ENCODE data around the gene GPR137B. TPM values are rescaled to one million over a fixed set of nuclear protein-coding genes. Genes with fewer than 3 reads are reported as not detected.

Gene GPR137B
- total and polyA plus RNA-seq, 2 experiments from 2014 or later, result 4.5 to 11.1 TPM

DNA sequence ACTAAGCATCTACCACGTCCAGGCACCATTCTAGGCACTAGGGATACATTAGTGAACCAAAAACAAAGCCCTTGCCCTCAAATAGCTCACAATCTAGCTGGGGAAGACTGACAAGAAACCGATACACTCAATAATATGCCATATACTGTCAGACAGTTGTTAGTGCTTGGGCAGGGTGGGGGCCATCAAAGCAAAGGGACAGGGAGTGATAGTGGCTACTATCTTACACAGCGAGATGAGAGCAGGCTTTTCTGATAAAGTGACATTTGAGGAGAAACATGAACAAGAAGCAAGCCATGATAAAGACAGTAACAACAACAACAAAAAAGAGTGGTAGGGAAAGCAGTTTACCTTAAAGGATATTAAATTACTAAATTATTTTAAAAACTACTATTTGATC is 98.3 kb downstream of the GPR137B start (continued):
- TF ChIP-seq, protein P1, sequence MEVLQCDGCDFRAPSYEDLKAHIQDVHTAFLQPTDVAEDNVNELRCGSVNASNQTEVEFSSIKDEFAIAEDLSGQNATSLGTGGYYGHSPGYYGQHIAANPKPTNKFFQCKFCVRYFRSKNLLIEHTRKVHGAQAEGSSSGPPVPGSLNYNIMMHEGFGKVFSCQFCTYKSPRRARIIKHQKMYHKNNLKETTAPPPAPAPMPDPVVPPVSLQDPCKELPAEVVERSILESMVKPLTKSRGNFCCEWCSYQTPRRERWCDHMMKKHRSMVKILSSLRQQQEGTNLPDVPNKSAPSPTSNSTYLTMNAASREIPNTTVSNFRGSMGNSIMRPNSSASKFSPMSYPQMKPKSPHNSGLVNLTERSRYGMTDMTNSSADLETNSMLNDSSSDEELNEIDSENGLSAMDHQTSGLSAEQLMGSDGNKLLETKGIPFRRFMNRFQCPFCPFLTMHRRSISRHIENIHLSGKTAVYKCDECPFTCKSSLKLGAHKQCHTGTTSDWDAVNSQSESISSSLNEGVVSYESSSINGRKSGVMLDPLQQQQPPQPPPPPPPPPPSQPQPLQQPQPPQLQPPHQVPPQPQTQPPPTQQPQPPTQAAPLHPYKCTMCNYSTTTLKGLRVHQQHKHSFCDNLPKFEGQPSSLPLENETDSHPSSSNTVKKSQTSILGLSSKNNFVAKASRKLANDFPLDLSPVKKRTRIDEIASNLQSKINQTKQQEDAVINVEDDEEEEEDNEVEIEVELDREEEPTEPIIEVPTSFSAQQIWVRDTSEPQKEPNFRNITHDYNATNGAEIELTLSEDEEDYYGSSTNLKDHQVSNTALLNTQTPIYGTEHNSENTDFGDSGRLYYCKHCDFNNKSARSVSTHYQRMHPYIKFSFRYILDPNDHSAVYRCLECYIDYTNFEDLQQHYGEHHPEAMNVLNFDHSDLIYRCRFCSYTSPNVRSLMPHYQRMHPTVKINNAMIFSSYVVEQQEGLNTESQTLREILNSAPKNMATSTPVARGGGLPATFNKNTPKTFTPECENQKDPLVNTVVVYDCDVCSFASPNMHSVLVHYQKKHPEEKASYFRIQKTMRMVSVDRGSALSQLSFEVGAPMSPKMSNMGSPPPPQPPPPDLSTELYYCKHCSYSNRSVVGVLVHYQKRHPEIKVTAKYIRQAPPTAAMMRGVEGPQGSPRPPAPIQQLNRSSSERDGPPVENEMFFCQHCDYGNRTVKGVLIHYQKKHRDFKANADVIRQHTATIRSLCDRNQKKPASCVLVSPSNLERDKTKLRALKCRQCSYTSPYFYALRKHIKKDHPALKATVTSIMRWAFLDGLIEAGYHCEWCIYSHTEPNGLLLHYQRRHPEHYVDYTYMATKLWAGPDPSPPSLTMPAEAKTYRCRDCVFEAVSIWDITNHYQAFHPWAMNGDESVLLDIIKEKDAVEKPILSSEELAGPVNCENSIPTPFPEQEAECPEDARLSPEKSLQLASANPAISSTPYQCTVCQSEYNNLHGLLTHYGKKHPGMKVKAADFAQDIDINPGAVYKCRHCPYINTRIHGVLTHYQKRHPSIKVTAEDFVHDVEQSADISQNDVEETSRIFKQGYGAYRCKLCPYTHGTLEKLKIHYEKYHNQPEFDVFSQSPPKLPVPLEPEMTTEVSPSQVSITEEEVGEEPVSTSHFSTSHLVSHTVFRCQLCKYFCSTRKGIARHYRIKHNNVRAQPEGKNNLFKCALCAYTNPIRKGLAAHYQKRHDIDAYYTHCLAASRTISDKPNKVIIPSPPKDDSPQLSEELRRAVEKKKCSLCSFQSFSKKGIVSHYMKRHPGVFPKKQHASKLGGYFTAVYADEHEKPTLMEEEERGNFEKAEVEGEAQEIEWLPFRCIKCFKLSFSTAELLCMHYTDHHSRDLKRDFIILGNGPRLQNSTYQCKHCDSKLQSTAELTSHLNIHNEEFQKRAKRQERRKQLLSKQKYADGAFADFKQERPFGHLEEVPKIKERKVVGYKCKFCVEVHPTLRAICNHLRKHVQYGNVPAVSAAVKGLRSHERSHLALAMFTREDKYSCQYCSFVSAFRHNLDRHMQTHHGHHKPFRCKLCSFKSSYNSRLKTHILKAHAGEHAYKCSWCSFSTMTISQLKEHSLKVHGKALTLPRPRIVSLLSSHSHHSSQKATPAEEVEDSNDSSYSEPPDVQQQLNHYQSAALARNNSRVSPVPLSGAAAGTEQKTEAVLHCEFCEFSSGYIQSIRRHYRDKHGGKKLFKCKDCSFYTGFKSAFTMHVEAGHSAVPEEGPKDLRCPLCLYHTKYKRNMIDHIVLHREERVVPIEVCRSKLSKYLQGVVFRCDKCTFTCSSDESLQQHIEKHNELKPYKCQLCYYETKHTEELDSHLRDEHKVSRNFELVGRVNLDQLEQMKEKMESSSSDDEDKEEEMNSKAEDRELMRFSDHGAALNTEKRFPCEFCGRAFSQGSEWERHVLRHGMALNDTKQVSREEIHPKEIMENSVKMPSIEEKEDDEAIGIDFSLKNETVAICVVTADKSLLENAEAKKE (CRISPR knock-in tag; IDR thresholded peaks at IDR 0.05), result no peak
- TF ChIP-seq EZH2phosphoT487 (IDR thresholded peaks at IDR 0.05; ENCODE audit: unreplicated experiment), result no peak
- TF ChIP-seq ZNF331 (CRISPR knock-in tag; IDR thresholded peaks at IDR 0.05; ENCODE audit: low read depth), result no peak
- no peak for TF ChIP-seq EZH2 (IDR thresholded peaks at IDR 0.05; ENCODE audit: low read depth, unreplicated experiment)
- no peak for TF ChIP-seq NANOG (IDR thresholded peaks at IDR 0.05; ENCODE audit: borderline replicate concordance)
- no peak for TF ChIP-seq STAT1 (IDR thresholded peaks at IDR 0.05; ENCODE audit: unreplicated experiment)
- no peak for TF ChIP-seq CREB1 (CRISPR knock-in tag; IDR thresholded peaks at IDR 0.05; ENCODE audit: low read depth)

DNA sequence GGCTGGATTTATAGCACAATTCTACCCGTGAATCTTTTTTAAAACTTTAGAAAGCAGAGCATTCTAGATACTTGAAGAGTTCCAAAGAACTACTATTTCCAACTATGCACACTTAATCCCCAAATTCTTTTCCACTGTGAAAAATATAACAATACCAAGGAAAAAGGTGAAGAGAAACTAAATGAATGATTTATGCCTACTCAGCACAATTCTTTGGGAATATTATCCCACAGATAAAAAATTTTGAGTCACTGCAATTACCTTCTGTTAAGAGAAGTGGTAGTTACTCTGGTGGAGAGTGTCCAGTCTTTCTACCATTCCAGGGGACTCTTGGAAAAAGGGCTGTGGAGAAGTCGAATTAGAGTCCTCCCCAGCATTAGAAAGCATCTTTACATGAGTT is 100.2 kb downstream of the GPR137B start:
- no peaks in the 10 kb centered on the region for H3K36me3 ChIP-seq (ENCODE audit: insufficient read depth)
- no peaks in the 10 kb centered on the region for H3K27me3 Mint-ChIP-seq (ENCODE audit: insufficient read depth, low read depth, poor library complexity)
- no peaks in the 10 kb centered on the region for H3K9me3 Mint-ChIP-seq
- no peaks in the 10 kb centered on the region for H3K4me1 Mint-ChIP-seq
- TF ChIP-seq NANOG (IDR thresholded peaks at IDR 0.05; ENCODE audit: borderline replicate concordance) (no peak), JUNB (IDR thresholded peaks at IDR 0.05; ENCODE audit: unreplicated experiment) (no peak)
- TF ChIP-seq, protein P2, sequence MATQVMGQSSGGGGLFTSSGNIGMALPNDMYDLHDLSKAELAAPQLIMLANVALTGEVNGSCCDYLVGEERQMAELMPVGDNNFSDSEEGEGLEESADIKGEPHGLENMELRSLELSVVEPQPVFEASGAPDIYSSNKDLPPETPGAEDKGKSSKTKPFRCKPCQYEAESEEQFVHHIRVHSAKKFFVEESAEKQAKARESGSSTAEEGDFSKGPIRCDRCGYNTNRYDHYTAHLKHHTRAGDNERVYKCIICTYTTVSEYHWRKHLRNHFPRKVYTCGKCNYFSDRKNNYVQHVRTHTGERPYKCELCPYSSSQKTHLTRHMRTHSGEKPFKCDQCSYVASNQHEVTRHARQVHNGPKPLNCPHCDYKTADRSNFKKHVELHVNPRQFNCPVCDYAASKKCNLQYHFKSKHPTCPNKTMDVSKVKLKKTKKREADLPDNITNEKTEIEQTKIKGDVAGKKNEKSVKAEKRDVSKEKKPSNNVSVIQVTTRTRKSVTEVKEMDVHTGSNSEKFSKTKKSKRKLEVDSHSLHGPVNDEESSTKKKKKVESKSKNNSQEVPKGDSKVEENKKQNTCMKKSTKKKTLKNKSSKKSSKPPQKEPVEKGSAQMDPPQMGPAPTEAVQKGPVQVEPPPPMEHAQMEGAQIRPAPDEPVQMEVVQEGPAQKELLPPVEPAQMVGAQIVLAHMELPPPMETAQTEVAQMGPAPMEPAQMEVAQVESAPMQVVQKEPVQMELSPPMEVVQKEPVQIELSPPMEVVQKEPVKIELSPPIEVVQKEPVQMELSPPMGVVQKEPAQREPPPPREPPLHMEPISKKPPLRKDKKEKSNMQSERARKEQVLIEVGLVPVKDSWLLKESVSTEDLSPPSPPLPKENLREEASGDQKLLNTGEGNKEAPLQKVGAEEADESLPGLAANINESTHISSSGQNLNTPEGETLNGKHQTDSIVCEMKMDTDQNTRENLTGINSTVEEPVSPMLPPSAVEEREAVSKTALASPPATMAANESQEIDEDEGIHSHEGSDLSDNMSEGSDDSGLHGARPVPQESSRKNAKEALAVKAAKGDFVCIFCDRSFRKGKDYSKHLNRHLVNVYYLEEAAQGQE (IDR thresholded peaks at IDR 0.05; ENCODE audit: unreplicated experiment), result no peak
- H3F3A ChIP-seq (replicated peaks; ENCODE audit: low read depth), result no peaks in the 10 kb centered on the region
- H3K27me3 ChIP-seq (ENCODE audit: insufficient read depth), result no peaks in the 10 kb centered on the region
- no peak overlapping the region for H3K27ac Mint-ChIP-seq
- no peaks in the 10 kb centered on the region for H3K79me2 ChIP-seq (replicated peaks; ENCODE audit: insufficient read depth)
- no peak overlapping the region for H3K4me3 ChIP-seq
- no peaks in the 10 kb centered on the region for H4K20me1 ChIP-seq (replicated peaks; ENCODE audit: insufficient read depth)
- H3K27ac ChIP-seq (ENCODE audit: low read depth), result no peak overlapping the region
- H2AFZ ChIP-seq, result no peak overlapping the region
- ATAC-seq (no peak), DNase-seq (ENCODE audit: low spot score) (no peak)
- H3K36me3 Mint-ChIP-seq (ENCODE audit: low read depth), result no peaks in the 10 kb centered on the region
- no peaks in the 10 kb centered on the region for H3K9me2 ChIP-seq (ENCODE audit: insufficient read depth)
- no peak overlapping the region for H3K4me3 Mint-ChIP-seq
- H3K4me1 ChIP-seq (ENCODE audit: insufficient read depth), result no peaks in the 10 kb centered on the region
- no peak overlapping the region for H3K4me2 ChIP-seq
